ENCODE measurements around the gene TSC1.

- TF ChIP-seq CTCF (IDR thresholded peaks at IDR 0.05) (no peak), POLR2A (IDR thresholded peaks at IDR 0.05) (no peak)
These were observed 5.2 kb downstream of the TSC1 start for GRCh38 chr9:132939169-132939568.
